ENCODE data around the gene CCDC185.

The CCDC185 gene

GRCh38 chr1:223393275-223394214, at the start of gene CCDC185:
TSS of gene CCDC185 (plus strand) at chr1:223393415. CDS start at chr1:223393476, 61 bp downstream.
- ATAC-seq, result peak; percentile 72

More at GRCh38 chr1:223393275-223394214, at the start of gene CCDC185:
- TF ChIP-seq SNAI2 (CRISPR knock-in tag; IDR thresholded peaks at IDR 0.05) (no peak), CREB5 (CRISPR knock-in tag; IDR thresholded peaks at IDR 0.05; ENCODE audit: low read depth) (no peak), ZNF70 (CRISPR knock-in tag; IDR thresholded peaks at IDR 0.05) (no peak), PPARA (CRISPR knock-in tag; IDR thresholded peaks at IDR 0.05; ENCODE audit: borderline replicate concordance) (no peak), ZFP30 (CRISPR knock-in tag; IDR thresholded peaks at IDR 0.05) (no peak), POU6F1 (CRISPR knock-in tag; IDR thresholded peaks at IDR 0.05; ENCODE audit: borderline replicate concordance, low read depth) (no peak), OSR1 (CRISPR knock-in tag; IDR thresholded peaks at IDR 0.05) (no peak), ZNF8 (CRISPR knock-in tag; IDR thresholded peaks at IDR 0.05) (no peak), GLIS3 (CRISPR knock-in tag; IDR thresholded peaks at IDR 0.05) (no peak), PATZ1 (CRISPR knock-in tag; IDR thresholded peaks at IDR 0.05; ENCODE audit: borderline replicate concordance) (no peak), ARNTL (CRISPR knock-in tag; IDR thresholded peaks at IDR 0.05; ENCODE audit: borderline replicate concordance, low read depth) (no peak), RARB (CRISPR knock-in tag; IDR thresholded peaks at IDR 0.05) (no peak), CSRNP3 (CRISPR knock-in tag; IDR thresholded peaks at IDR 0.05) (no peak), BACH2 (CRISPR knock-in tag; IDR thresholded peaks at IDR 0.05; ENCODE audit: borderline replicate concordance) (no peak), ISL1 (CRISPR knock-in tag; IDR thresholded peaks at IDR 0.05) (no peak), ZC3H10 (CRISPR knock-in tag; IDR thresholded peaks at IDR 0.05) (no peak), CSDC2 (CRISPR knock-in tag; IDR thresholded peaks at IDR 0.05) (no peak), TSHZ2 (CRISPR knock-in tag; IDR thresholded peaks at IDR 0.05) (no peak)
